Heart left ventricle (tissue), 16 donors: ENCODE measurements around the gene MMD2. TPM values are rescaled to one million over a fixed set of nuclear protein-coding genes. Genes with fewer than 3 reads are reported as not detected.
A peak's percentile ranks its signal among the peaks of the same experiment; 100 is the strongest.

Source experiments
- ATAC-seq, 4 donors: fragments of 200-7000 bp; cut with Tn5 transposase; one replicate each; pipeline ENCODE4 v1.9.1; 2020 to 2022; ENCODE audit warnings: moderate library complexity in 4 of 4, mild to moderate bottlenecking in 3 of 4, moderate number of reproducible peaks in 1 of 4
- DNase-seq, 5 donors: peaks; one replicate each; pipeline ENCODE4 v3.0.0-alpha.2; 2020
- H3K27ac ChIP-seq, 12 donors: fragments of 200-600 bp; sonication (generic) in 4 of 12; one replicate each; pipeline versions ENCODE4 v1.5.0 to v1.8.0; 2016 to 2022; ENCODE audit warnings: mild to moderate bottlenecking in 2 of 12
- H3K27me3 ChIP-seq, 9 donors: fragments of 200-600 bp; sonication (generic) in 2 of 9; one replicate each; pipeline versions ENCODE4 v1.5.1 to v1.8.0; 2016 to 2022; ENCODE audit warnings: mild to moderate bottlenecking in 3 of 9
- H3K36me3 ChIP-seq, 9 donors: fragments of 200-600 bp; sonication (generic) in 2 of 9; one replicate each; pipeline versions ENCODE4 v1.5.0 to v1.8.0; 2018 to 2022; ENCODE audit warnings: mild to moderate bottlenecking in 2 of 9
- H3K4me1 ChIP-seq, 12 donors: fragments of 200-600 bp; sonication (generic) in 4 of 12; one replicate each; pipeline versions ENCODE4 v1.5.0 to v1.8.0; 2016 to 2022; ENCODE audit warnings: mild to moderate bottlenecking in 3 of 12
- H3K4me3 ChIP-seq, 12 donors: fragments of 200-600 bp; sonication (generic) in 4 of 12; one replicate each; pipeline versions ENCODE4 v1.5.0 to v1.8.0; 2017 to 2022; ENCODE audit warnings: mild to moderate bottlenecking in 9 of 12, moderate library complexity in 4 of 12
- H3K9me3 ChIP-seq, 12 donors: fragments of 200-600 bp; sonication (generic) in 4 of 12; one replicate each; pipeline versions ENCODE4 v1.5.0 to v1.8.0; 2016 to 2022; ENCODE audit warnings: mild to moderate bottlenecking in 1 of 12
- POLR2A ChIP-seq, 2 donors: fragments of 450-650 bp; IDR thresholded peaks; one replicate each; pipeline ENCODE4 v1.6.1; 2017; ENCODE audit warnings: antibody characterized with exemption in 2 of 2, mild to moderate bottlenecking in 2 of 2, moderate library complexity in 2 of 2
- WGBS, 4 donors: extraction: QIAGEN DNeasy Blood & Tissue Kit in 2 of 4; methylation state at CpG; one replicate each; pipeline versions ENCODE4 v1.1.5 to v1.1.7; 2013 to 2018; 5-methylcytosine and 5-hydroxymethylcytosine counted together
- intact Hi-C, 10 donors: fragments of 100-400 bp; cut with DNase I; formaldehyde crosslinking; loops; one replicate each; pipeline versions ENCODE4 v1.11.1 to v1.14.2; 2022
- polyA plus RNA-seq, 2 donors: library from polyadenylated mRNA; stranded (reverse); fragments of 200-250 nt; gene quantifications; one replicate each; pipeline ENCODE4 v1.2.3, GENCODE V29; 2013
- total RNA-seq, 9 donors: library from RNA; depleted of rRNA in 2 of 9; stranded (reverse); fragments of >200 nt in 2 of 9; fragmentation: NEBNext Ultra II Directional in 3 of 9; extraction: Animal tissue kit (Norgen Biotek cat#: 25700) in 3 of 9; gene quantifications; one replicate each; pipeline versions ENCODE4 v1.1.0 to v1.2.4, GENCODE V29; 2016 to 2023
- TF ChIP-seq, protein P1 (sequence below), 12 donors: fragments of 200-600 bp; sonication (generic) in 4 of 12; IDR thresholded peaks; one replicate each; pipeline versions ENCODE4 v1.5.0 to v1.8.0; 2018 to 2022; ENCODE audit warnings: antibody characterized with exemption in 12 of 12, mild to moderate bottlenecking in 5 of 12
- donor health status: ischemic (EF 13 %, LVEDD 7.1; RV severe dilation, severe dysfunction).
- donor health status: healthy with polysubstance abuse.
- donor health status: DM: no; HTN: yes; CAD: no.
- donor health status: DM: no; HTN: no; CAD: no.
- donor health status: ischemic (EF 25% LVEDD 6.9; RV normal size, moderate dysfunction).
- donor health status: ischemic (EF 25% LVEDD 5.7; RV mildly dilated, moderate dysfunction).
- donor health status: healthy.
- donor health status: DM: yes; HTN: yes; CAD: no.
- donor health status: ischemic (EF 35%, LVEDD 5.7; RV mildly dilated, moderate dysfunction).
- donor health status: nonischemic (EF 11% LVEDD 7.7; RV severe dilation, severe dysfunction).
- donor health status: DM: yes; HTN: yes; CAD: no.
- donor health status: PGD.
- donor health status: ischemic (EF 29% LVEDD 5.4; RV normal size, mild dysfunction).
- donor health status: nonischemic (EF 23%, LVEDD 6.1; RV moderate dilation, normal function).

Gene MMD2
- total and polyA plus RNA-seq, 11 donors, result not detected

DNA sequence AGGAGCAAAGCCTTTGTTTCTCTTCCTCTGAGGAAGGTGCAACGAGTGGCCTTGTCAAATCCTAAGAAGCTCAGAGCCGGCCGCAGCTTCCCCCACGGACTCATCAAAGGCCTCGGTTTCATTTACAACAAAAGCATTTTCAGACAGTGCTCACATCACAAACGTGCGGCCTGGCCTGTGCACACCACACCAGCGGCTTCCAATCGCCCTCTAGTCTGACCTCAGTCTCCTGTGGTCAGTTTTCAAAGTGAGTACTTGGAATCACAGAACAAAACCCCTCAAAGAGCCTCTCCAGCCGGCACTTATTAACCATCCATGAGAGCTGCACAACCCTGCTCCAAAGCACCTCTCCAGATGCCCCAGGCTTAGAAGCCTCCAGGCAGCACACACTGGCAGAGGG, 78.8 kb downstream of the MMD2 start:
- Histone ChIP-seq H3K27me3 (peaks cover 0 to 24% (median 0%) of the 10 kb centered on the region in 9 donors), H3K9me3 (no peaks in the 10 kb centered on the region), H3K4me3 (peak overlapping the region in 8 of 12 donors; percentile 19 to 47 (median 28)), H3K36me3 (peaks cover 0 to 19% (median 4%) of the 10 kb centered on the region in 9 donors), H3K27ac (peak overlapping the region in 3 of 12 donors; percentile 13 to 32 (median 24)), H3K4me1 (peaks cover 0 to 37% (median 10%) of the 10 kb centered on the region in 12 donors)
- intact Hi-C loops, result loop anchor here in 7 of 10 donors (5.0 to 10.0 kb wide), 11 partner anchors 33 to 275 kb away; partner anchors contain the start of gene FOXK1 (in 2 of the 7)
- ATAC-seq, result no peak
- WGBS, 4 donors, result 56 to 73% (median 65%) methylated on average over 9 to 10 of the region's 10 CpGs
- DNase-seq, result no peak
- no peak for TF ChIP-seq POLR2A (IDR thresholded peaks at IDR 0.05)
- TF ChIP-seq, protein P1, sequence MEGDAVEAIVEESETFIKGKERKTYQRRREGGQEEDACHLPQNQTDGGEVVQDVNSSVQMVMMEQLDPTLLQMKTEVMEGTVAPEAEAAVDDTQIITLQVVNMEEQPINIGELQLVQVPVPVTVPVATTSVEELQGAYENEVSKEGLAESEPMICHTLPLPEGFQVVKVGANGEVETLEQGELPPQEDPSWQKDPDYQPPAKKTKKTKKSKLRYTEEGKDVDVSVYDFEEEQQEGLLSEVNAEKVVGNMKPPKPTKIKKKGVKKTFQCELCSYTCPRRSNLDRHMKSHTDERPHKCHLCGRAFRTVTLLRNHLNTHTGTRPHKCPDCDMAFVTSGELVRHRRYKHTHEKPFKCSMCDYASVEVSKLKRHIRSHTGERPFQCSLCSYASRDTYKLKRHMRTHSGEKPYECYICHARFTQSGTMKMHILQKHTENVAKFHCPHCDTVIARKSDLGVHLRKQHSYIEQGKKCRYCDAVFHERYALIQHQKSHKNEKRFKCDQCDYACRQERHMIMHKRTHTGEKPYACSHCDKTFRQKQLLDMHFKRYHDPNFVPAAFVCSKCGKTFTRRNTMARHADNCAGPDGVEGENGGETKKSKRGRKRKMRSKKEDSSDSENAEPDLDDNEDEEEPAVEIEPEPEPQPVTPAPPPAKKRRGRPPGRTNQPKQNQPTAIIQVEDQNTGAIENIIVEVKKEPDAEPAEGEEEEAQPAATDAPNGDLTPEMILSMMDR (IDR thresholded peaks at IDR 0.05), result no peak

DNA sequence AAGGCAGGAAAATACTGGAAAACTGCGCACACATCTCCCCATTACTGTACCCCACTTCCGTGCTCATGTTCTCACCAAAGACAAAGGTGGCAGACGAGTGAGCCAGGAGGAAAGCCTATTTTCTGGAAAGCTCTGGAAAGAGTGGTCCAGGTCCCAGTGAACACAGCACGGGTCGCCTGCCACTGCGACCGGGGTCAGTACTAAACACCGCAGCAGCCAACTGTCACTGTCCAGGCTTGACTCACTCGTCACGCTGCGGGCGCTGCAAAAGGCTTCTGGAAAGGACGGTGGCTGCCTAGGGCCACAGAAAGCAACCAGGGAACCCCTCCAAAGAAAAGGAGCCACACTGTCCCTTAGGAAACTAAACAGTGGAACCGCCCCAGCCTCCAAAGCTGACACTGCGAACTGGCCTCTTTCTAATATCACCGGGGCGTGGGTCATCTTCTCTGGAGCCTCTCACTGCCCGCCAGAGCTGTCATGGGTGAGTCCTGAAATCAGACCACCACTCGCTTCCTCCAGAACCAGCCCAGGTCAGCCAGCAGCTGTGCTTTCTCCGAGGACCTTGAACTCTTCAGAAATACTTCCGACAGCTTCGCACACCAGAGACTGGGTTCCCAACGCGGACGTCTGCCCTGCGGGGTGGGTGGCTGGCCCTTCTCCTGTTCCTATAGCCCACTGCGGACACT, 79.4 kb downstream of the MMD2 start:
- TF ChIP-seq, protein P1 (IDR thresholded peaks at IDR 0.05), result no peak
- TF ChIP-seq POLR2A (IDR thresholded peaks at IDR 0.05), result no peak
- peaks cover 0 to 24% (median 0%) of the 10 kb centered on the region in 9 donors for H3K27me3 ChIP-seq
- H3K4me3 ChIP-seq, result peak overlapping the region in 8 of 12 donors; percentile 19 to 47 (median 28)
- peak in 2 of 4 donors; percentile 8 to 20 for ATAC-seq
- intact Hi-C loops, result loop anchor here in 7 of 10 donors (5.0 to 10.0 kb wide), 11 partner anchors 32 to 275 kb away; partner anchors contain the start of gene FOXK1 (in 2 of the 7)
- peaks cover 0 to 37% (median 10%) of the 10 kb centered on the region in 12 donors for H3K4me1 ChIP-seq
- peak in 1 of 5 donors; percentile 45 for DNase-seq
- peaks cover 0 to 19% (median 4%) of the 10 kb centered on the region in 9 donors for H3K36me3 ChIP-seq
- peak overlapping the region in 5 of 12 donors; percentile 8 to 48 (median 28) for H3K27ac ChIP-seq
- WGBS, 4 donors, result 57 to 76% (median 70%) methylated on average over 22 to 27 of the region's 27 CpGs
- no peaks in the 10 kb centered on the region for H3K9me3 ChIP-seq

DNA sequence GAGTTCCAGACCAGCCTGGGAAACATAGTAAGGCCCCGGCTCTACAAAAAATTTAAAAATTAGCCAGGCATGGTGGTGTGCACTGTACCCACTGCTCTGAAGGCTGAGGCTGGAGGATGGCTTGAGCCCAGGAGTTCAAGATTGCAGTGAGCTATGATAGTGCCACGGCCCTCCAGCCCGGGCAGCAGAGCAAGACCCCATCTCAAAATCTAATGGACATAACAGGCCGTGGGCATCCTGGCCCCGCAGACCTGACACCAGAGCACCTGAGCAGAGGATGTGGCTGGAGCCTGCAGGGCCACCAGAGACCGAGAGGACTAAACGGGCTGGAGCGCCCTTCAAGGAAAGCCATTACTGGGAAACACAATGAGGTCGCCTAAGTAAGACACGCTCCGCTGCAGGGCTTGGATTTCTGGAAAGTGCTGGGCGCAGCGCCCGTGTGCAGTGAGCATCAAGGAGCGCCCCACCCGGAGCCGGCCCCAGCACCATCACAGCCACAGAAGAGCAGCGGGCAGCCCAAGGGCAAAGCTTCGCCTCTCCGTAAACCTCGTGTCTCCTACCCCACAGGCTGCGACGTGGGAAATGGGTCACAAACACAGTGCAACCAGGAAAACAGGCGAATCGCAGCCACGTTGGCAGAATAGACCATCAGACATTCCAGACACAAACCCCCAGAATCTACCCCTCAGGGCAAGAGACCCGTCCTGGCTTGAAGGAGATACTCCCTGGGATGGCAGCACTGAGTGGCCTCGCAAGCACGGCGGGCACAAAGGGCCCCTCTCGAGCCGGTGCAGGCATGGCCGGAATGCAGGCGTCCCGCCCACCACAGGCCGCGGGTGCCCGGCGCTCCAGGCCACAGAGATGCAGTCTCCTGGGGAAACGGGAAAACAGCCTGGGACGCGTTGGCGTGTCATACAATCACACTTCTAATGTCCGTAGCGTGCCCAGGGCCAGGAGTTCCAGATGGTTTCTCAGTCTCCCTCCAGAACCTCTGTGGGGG, 80.4 kb downstream of the MMD2 start:
- Histone ChIP-seq H3K4me1 (peaks cover 0 to 37% (median 10%) of the 10 kb centered on the region in 12 donors), H3K9me3 (no peaks in the 10 kb centered on the region), H3K4me3 (peak overlapping the region in 8 of 12 donors; percentile 2 to 47 (median 28)), H3K36me3 (peaks cover 0 to 19% (median 4%) of the 10 kb centered on the region in 9 donors), H3K27ac (peak overlapping the region in 2 of 12 donors; percentile 28 to 48), H3K27me3 (peaks cover 0 to 19% (median 0%) of the 10 kb centered on the region in 9 donors)
- intact Hi-C loops, result no loop called here
- 73 to 80% (median 78%) methylated on average over 14 to 45 of the region's 45 CpGs for WGBS, 4 donors
- TF ChIP-seq, protein P1 (IDR thresholded peaks at IDR 0.05), result no peak
- no peak for TF ChIP-seq POLR2A (IDR thresholded peaks at IDR 0.05)
- no peak for DNase-seq
- ATAC-seq, result no peak
